Measurements from ENCODE around the gene POLR3K. TPM values are rescaled to one million over a fixed set of nuclear protein-coding genes. Genes with fewer than 3 reads are reported as not detected.

The POLR3K gene
- total RNA-seq, 2 experiments from 2014 or later, result 31.5 to 35.8 TPM

- POLR2A ChIA-PET, result no interaction called here
- peak; percentile 19 for DNase-seq
- Mint-ChIP-seq H3K4me3 (peak overlapping the region; percentile 67), H3K9me3 (no peaks in the 10 kb centered on the region), H3K27me3 (peaks cover 25% of the 10 kb centered on the region), H3K36me3 (ENCODE audit: low read depth) (peaks cover 5% of the 10 kb centered on the region), H3K27ac (peak overlapping the region; percentile 69), H3K4me1 (peaks cover 32% of the 10 kb centered on the region)
- CTCF ChIA-PET, result interaction anchor here (1.0 to 7.0 kb wide), 6 partner anchors 11 to 30 kb away, joined by 3 to 44 read pairs (median 14); no protein-coding TSS in a partner anchor
These were observed 23.3 kb upstream of the POLR3K start for GRCh38 chr16:76535-77272.

- Mint-ChIP-seq H3K4me1 (peaks cover 32% of the 10 kb centered on the region), H3K27ac (peak overlapping the region; percentile 69), H3K36me3 (ENCODE audit: low read depth) (peaks cover 5% of the 10 kb centered on the region), H3K27me3 (peaks cover 30% of the 10 kb centered on the region), H3K4me3 (no peak overlapping the region), H3K9me3 (no peaks in the 10 kb centered on the region)
- POLR2A ChIA-PET, result no interaction called here
- peak; percentile 19 for DNase-seq
- CTCF ChIA-PET, result interaction anchor here (1.0 to 7.0 kb wide), 6 partner anchors 9 to 22 kb away, joined by 3 to 44 read pairs (median 4); partner anchors contain the start of genes POLR3K and SNRNP25
These were observed 22.4 kb upstream of the POLR3K start for GRCh38 chr16:75580-76501.

- H3K27me3 Mint-ChIP-seq, result peaks cover 34% of the 10 kb centered on the region
- CTCF ChIA-PET, result interaction anchor here (1.0 to 7.0 kb wide), 7 partner anchors 9 to 22 kb away, joined by 3 to 44 read pairs (median 4); partner anchors contain the start of genes POLR3K and SNRNP25
- H3K4me1 Mint-ChIP-seq, result peaks cover 32% of the 10 kb centered on the region
- H3K27ac Mint-ChIP-seq, result no peak overlapping the region
- no peak overlapping the region for H3K4me3 Mint-ChIP-seq
- POLR2A ChIA-PET, result no interaction called here
- H3K9me3 Mint-ChIP-seq, result no peaks in the 10 kb centered on the region
- peaks cover 3% of the 10 kb centered on the region for H3K36me3 Mint-ChIP-seq (ENCODE audit: low read depth)
- no peak for DNase-seq
These were observed 21.4 kb upstream of the POLR3K start for GRCh38 chr16:74747-75334.

DNA sequence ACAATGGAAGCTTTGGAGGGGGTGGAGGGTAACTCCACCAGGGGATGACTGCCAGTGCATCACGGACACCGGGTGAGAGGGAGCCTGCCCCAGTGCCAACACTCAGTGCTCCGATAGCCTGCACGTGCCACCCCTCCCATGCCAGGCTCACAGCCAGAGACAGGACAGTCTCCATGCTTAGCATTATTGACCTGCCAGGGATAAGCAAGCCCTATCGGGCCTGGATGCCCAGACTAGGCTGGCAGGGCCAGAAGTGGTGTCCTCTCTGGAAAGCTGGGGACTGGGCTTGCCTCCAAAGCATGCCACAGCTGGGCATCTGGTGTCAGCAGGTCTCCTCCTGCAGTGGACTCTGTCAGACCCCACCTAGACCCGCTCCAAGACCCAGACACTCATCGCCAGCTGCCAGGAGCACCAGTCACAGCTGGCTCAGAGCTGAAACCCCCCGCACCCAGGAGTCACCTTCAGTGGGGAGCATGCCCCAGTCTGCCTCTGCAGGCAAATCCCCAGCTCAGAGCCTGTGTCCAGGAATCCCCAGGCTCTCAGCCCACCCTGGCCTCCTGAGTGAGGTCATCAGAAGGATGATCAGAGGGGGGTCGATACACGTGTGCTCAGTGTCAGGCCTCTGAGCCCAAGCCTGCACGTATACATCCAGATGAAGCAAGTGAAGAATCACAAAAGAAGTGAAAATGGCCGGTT lies 20.8 kb upstream of the POLR3K start:
- Mint-ChIP-seq H3K4me3 (no peak overlapping the region), H3K36me3 (ENCODE audit: low read depth) (no peaks in the 10 kb centered on the region), H3K27me3 (peaks cover 36% of the 10 kb centered on the region), H3K4me1 (peaks cover 27% of the 10 kb centered on the region), H3K9me3 (no peaks in the 10 kb centered on the region), H3K27ac (no peak overlapping the region)
- no peak for DNase-seq
- CTCF ChIA-PET, result interaction anchor here (1.0 to 7.0 kb wide), 5 partner anchors 9 to 23 kb away, joined by 3 to 44 read pairs (median 4); no protein-coding TSS in a partner anchor
- POLR2A ChIA-PET, result no interaction called here

GRCh38 chr16:72561-73548 lies 19.4 kb upstream of the POLR3K start, which contains the start of gene RHBDF1:
Gene RHBDF1 (minus strand): TSS chr16:72631. CDS start chr16:65015, 7,616 bp downstream.
- H3K27ac Mint-ChIP-seq, result no peak within 1 kb of the TSS

DNA sequence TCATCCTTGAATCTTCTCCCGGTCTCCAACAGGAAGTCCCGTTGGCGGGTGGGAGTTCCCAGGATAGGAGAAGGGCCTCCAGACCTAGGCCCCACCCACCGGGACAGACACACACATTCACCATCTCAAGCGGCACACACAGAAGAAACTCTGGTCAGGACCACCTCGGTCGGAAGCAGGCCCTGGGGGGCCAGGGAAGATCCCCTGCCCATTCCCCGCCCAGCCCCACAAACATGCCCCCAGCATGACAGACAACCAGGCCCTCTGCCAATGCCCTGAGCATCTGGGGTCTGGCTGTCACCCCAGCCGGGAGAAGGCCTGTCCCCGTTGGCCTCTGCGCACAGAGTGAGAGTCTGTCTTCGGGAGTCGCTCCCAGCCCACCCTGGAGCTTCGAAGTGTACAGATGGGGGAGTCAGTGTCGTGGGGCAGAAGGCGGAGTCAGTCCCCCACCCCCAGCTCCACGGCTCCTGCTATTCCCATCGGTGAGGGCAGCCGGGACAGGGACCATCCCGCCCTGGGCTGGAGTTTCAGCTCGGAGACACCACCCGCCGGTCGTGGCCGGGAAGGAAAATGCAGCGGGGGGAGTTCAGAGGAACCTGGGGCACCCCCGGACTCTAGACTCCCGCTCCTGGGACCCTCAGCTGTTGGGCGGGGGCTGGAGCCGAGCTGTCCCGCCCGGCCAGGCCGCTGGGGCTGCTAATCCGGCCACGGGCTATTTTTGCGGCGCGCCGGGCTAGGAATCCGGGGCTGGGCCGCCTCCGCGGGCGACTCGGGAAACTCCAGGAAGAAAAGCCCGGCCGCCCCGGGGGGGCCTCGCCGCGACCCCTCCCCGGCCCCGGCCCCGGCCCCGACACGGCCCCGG lies 18.4 kb upstream of the POLR3K start:
- no peak for DNase-seq
- Mint-ChIP-seq H3K9me3 (no peaks in the 10 kb centered on the region), H3K27ac (no peak overlapping the region), H3K36me3 (ENCODE audit: low read depth) (no peaks in the 10 kb centered on the region), H3K27me3 (peaks cover 38% of the 10 kb centered on the region), H3K4me1 (peaks cover 15% of the 10 kb centered on the region), H3K4me3 (no peak overlapping the region)
- ChIA-PET CTCF (interaction anchor here (0.6 to 11.4 kb wide), 5 partner anchors 7 to 1148 kb away, joined by 3 to 169 read pairs (median 7); no protein-coding TSS in a partner anchor), POLR2A (no interaction called here)

More at GRCh38 chr16:72561-73548, 19.4 kb upstream of the POLR3K start, which contains the start of gene RHBDF1:
- Mint-ChIP-seq H3K36me3 (ENCODE audit: low read depth) (no peaks in the 10 kb centered on the region), H3K27me3 (peaks cover 36% of the 10 kb centered on the region), H3K4me3 (peak within 1 kb of the TSS; percentile 5), H3K4me1 (peaks cover 20% of the 10 kb centered on the region), H3K9me3 (no peaks in the 10 kb centered on the region)
- CTCF ChIA-PET, result interaction anchor here (0.9 to 11.4 kb wide), 4 partner anchors 8 to 109 kb away, joined by 3 to 169 read pairs (median 35); no protein-coding TSS in a partner anchor
- no peak for DNase-seq
- POLR2A ChIA-PET, result no interaction called here

DNA sequence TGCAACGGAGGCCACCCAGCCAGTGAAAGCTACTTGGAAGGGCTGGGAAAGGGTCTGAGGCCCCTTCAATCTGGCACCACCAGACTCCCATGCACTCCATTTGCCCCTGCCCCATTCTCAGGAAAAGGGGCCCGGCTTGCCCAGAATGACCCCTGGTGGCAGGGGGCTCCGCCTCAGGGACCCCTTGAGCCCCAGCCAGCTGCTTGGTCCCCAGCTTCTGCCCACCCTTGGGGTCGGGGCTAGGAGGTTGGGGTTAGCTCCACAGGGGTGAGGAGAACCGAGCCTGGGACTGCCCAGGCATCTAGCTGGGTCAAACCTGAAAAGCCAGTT lies 17.8 kb upstream of the POLR3K start:
- H3K9me3 Mint-ChIP-seq, result no peaks in the 10 kb centered on the region
- peaks cover 38% of the 10 kb centered on the region for H3K27me3 Mint-ChIP-seq
- POLR2A ChIA-PET, result no interaction called here
- no peak overlapping the region for H3K4me3 Mint-ChIP-seq
- no peak for DNase-seq
- H3K4me1 Mint-ChIP-seq, result peaks cover 9% of the 10 kb centered on the region
- no peaks in the 10 kb centered on the region for H3K36me3 Mint-ChIP-seq (ENCODE audit: low read depth)
- CTCF ChIA-PET, result interaction anchor here (2.1 to 11.4 kb wide), 3 partner anchors 24 to 291 kb away, joined by 7 to 169 read pairs (median 9); no protein-coding TSS in a partner anchor
- no peak overlapping the region for H3K27ac Mint-ChIP-seq

DNA sequence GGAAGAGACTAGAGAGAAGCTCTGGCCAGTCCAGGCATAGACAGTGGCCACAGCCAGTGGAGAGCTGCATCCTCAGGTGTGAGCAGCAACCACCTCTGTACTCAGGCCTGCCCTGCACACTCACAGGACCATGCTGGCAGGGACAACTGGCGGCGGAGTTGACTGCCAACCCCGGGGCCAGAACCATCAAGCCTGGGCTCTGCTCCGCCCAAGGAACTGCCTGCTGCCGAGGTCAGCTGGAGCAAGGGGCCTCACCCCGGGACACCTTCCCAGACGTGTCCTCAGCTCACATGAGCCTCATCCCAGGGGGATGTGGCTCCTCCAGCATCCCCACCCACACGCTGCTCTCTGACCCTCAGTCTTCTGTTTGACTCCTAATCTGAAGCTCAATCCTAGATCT lies 15.8 kb upstream of the POLR3K start:
- no peak for DNase-seq
- Mint-ChIP-seq H3K27me3 (peaks cover 29% of the 10 kb centered on the region), H3K4me1 (peaks cover 7% of the 10 kb centered on the region), H3K36me3 (ENCODE audit: low read depth) (no peaks in the 10 kb centered on the region), H3K4me3 (no peak overlapping the region), H3K9me3 (no peaks in the 10 kb centered on the region), H3K27ac (no peak overlapping the region)
- POLR2A ChIA-PET, result interaction anchor here (0.6 kb wide), 1 partner anchor 16 kb away, joined by 3 read pairs; the partner anchor contains the start of genes POLR3K and SNRNP25
- CTCF ChIA-PET, result interaction anchor here (1.2 to 11.4 kb wide), 3 partner anchors 10 to 293 kb away, joined by 4 to 169 read pairs (median 9); no protein-coding TSS in a partner anchor

- ChIA-PET POLR2A (interaction anchor here (0.6 kb wide), 1 partner anchor 15 kb away, joined by 3 read pairs; the partner anchor contains the start of genes POLR3K and SNRNP25), CTCF (interaction anchor here (1.1 to 11.4 kb wide), 3 partner anchors 15 to 36 kb away, joined by 3 to 169 read pairs (median 4); partner anchors contain the start of genes POLR3K and SNRNP25)
- H3K4me3 Mint-ChIP-seq, result no peak overlapping the region
These were observed 14.7 kb upstream of the POLR3K start for GRCh38 chr16:67884-68789.

More at GRCh38 chr16:67884-68789, 14.7 kb upstream of the POLR3K start:
- no peak for DNase-seq
- Mint-ChIP-seq H3K27me3 (peaks cover 18% of the 10 kb centered on the region), H3K36me3 (ENCODE audit: low read depth) (no peaks in the 10 kb centered on the region), H3K4me1 (peaks cover 7% of the 10 kb centered on the region), H3K9me3 (no peaks in the 10 kb centered on the region), H3K27ac (no peak overlapping the region)
